ENCODE data around the gene FXN.
"Not testable (repeated sequence)": the region's sequence is repeated elsewhere in the genome, so short reads cannot be mapped to it uniquely, and the experiment has no call there.

Gene FXN

DNA sequence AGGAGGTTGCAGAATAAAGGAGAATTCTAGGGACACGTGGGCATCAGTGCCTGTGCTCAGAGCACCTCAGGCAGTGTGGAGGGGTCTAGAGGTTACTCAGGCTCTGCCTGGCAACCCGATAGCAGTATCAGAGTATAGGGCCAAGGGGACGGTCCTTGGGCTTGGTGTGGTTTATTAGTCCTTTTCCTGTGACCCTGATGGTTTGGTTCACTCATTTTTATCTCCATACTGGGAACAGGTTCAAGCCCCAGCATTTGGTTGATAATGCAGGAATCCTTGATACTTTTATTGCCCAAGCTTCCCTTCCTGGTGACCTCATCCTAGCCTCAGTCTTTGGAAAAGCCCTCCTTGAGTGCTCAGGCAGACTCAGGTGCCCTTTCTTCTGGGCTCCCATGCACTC, 35.5 kb downstream of the FXN start:
- DNase-seq: no peak

- no peak for DNase-seq
Measured at GRCh38 chr9:69073103-69073502, 37.6 kb downstream of the FXN start.

- DNase-seq: no peak
Measured at GRCh38 chr9:69074801-69075200, 39.2 kb downstream of the FXN start.

- DNase-seq: no peak
Measured at GRCh38 chr9:69076550-69076949, 41.0 kb downstream of the FXN start.

GRCh38 chr9:69078069-69078468, 42.5 kb downstream of the FXN start:
- DNase-seq: no peak

DNA sequence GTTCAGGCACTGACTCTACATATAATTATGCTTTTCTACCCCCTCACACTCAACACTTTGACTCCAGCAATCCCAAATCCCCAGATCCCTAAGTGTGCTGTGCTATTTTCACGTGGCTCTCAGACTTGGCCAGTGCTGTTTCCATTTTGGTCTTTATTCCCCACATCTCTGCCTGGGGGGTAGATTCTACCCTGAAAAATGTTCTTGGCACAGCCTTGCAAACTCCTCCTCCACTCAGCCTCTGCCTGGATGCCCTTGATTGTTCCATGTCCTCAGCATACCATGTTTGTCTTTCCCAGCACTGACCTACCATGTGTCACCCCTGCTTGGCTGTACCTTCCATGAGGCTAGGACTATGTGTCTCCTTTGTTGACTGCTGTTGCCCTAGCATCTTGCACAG, 43.0 kb downstream of the FXN start:
- no peak for DNase-seq

- DNase-seq: no peak
Measured at GRCh38 chr9:69079186-69079585, 43.6 kb downstream of the FXN start.

DNA sequence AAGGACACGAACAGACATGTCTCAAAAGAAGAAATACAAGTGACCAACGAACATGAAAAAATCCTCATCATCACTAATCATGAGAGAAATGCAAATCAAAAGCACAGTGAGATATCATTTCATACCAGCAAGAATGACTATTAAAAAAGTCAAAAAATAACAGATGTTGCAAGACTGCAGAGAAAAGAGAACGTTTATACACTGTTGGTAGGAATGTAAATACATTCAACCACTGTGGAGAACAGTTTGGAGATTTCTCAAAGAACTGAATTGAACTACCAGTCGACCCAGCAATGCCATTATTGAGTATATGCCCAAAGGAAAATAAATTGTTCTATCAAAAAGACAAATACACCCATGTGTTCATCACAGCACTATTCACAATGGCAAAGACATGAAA, 45.7 kb downstream of the FXN start:
- DNase-seq: no peak

GRCh38 chr9:69083321-69083720, 47.8 kb downstream of the FXN start:
- no peak for DNase-seq

DNA sequence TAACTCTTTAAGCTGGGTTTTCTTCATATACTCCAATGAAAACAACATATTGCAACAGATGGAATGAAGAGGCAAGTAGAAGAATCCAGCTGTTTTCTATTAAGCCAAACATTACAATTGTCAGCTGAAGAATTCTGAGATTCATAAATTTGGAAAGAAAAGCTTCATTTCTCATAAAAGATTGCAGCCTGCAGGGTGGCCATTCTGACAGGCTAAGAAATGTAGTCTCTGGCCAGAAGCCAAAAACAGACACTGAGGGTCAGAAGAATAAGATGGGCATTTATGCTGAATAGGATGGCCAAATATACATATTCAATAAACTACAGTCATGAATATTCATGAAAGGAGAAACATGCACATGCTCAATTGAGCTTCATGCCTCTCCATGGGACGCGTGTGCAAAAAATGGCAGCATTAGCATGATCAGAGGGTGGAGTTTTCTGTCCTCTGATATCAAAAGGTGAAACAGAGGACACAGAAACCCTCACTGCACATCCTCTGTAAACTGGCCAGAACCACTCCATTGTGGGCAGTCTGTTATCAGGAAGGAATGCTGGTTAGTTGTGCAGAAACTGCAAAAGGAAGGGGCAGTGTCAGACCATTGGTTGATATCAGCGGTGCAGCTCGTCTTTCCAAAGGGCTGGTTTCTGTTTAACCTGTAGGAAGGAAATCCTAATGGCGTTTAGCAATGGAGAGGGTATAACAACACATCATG, 50.2 kb downstream of the FXN start:
- DNase-seq: no peak

- DNase-seq: no peak
Measured at GRCh38 chr9:69086312-69086711, 50.8 kb downstream of the FXN start.

DNA sequence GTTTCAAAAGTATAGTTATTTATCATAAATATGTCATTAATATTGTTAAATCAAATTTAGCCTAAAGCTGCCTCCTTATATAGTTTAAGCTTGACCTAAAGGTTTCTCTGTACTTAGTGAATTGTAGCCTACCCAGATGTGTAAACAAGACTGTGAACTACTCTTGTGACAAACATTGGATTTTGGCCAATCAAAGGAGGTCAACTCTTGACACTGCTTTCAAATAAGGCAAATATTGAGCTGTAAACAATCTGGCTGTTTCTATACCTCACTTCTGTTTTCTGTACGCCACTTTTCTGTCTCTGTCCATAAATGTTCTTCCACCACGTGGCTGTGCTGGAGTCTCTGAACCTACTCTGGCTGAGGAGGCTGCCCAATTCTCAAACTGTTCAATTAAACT, 51.2 kb downstream of the FXN start:
- no peak for DNase-seq

GRCh38 chr9:69089082-69089481, 53.5 kb downstream of the FXN start:
- no peak for DNase-seq

DNA sequence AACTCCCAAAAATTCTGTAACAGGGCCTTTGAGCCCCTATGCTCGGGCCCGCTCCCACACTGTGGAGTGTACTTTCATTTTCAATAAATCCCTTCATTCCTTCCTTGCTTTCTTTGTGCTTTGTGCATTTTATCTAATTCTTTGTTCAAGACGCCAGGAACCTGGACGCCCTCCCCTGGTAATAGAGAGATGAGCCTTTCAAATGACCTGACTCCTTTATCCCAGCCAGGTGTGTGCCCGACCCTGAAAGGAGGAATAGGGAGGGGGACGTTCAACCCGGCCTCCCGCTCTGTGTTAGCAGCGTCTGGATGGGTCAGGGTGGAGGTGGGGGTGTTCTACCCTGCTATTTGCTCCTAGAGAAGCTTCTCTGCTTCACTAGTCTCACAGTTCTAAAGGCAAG, 53.9 kb downstream of the FXN start:
- DNase-seq: no peak

DNA sequence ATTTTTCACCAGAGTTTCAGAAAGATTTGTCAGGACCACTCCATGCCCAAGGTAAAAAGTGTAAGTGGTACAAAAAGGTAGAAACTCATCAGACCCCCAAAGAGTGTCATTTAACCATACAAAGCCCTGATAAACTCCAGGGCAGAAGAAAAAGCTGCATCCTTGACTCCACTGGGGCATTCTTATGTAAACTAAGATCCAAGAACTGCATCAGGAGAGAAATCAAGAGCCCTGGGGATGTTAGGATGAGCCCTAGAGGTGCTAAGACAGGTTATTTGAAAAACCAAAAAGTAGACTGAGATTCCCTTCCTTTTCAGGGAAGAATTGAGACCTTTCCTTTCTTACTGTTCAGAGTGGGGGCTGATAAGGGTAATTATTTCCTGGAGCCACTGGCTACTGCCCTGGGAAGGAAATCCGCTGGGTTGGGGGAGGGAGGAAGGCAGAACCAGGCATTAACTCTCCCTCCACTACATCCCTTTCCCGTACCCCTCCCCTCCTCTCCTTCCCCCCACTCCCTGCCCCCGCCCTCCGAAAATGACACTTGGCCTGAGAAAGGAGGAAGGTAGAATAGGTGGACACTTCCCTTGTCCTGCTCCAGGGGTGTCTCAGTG, 54.7 kb downstream of the FXN start:
- DNase-seq: no peak

GRCh38 chr9:69090946-69091345, 55.4 kb downstream of the FXN start:
- no peak for DNase-seq

DNA sequence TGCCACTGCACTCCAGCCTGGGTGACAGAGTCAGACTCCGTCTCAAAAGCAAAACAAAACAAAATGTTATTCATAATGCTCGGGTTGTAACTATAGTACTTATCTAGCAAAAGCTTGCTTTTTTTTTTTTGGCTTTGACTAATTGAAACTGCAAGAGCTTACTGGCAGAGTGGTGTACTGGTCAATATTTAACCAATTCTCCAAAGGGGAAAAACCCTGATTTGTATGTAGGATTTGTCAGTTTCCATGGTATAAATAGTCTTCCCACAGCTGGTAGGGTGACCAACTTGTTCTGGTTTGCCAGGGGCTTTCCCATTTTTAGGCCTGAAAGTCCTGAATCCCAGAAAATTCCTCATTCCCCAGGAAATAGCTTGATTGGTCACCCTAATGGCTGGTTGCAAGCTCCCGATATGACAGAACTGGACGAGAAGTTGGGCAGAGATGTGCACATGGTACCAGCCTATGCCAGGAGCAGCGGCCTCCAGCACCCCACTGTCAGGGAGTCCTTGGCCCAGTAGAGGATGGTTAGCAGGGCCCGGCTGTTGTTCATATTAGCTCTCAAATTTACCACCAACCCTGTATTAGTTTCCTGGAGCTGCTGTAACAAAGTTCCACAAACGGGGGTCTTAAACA, 58.0 kb downstream of the FXN start:
- DNase-seq: no peak

DNA sequence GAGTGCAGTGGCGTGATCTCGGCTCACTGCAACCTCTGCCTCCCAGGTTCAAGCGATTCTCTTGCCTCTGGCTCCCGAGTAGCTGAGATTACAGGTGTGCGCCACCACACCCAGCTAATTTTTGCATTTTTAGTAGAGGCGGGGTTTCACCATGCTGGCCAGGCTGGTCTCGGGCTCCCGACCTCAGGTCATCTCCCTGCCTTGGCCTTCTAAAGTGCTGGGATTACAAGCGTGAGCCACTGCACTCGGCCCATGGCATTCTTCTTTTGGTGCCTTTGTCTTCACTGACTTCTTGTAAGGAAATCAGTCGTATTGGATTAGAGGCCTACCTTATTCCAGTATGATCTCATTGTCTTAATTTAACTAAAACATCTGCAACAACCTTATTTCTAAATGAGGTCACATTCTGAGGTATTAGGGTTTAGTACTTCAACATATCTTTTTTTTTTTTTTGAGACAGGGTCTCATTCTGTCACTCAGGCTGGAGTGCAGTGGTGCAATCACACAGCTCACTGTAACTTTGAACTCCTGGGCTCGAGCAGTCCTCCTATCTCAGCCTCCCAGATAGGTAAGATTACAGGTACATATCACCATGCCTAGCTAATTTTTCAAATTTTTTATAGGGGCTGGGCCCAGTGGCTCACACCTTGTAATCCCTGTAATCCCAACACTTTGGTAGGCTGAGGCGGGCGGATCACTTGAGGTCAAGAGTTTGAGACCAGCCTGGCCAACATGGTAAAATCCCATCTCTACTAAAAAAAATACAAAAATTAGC, 59.0 kb downstream of the FXN start:
- not testable (repeated sequence) for DNase-seq

DNA sequence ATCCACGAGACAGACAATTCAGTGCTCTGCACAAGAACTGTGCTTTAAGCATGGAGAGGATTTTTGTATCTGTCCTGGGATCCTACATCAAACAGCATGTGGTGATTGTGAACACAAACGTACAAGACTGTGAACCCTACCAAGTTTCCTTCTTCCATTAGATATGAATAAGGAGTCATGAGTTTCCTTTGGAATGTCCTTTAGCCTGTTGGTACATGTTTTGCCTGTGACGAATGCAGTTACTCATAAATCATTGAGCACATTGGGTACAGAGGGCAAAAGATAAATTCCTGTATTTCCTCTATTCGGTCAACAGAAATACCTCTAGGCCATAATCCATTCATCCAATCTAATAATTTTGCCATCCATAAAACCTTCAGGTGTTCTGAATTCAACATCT, 61.5 kb downstream of the FXN start:
- DNase-seq: no peak

GRCh38 chr9:69097923-69098593, 62.5 kb downstream of the FXN start:
- DNase-seq: no peak

DNA sequence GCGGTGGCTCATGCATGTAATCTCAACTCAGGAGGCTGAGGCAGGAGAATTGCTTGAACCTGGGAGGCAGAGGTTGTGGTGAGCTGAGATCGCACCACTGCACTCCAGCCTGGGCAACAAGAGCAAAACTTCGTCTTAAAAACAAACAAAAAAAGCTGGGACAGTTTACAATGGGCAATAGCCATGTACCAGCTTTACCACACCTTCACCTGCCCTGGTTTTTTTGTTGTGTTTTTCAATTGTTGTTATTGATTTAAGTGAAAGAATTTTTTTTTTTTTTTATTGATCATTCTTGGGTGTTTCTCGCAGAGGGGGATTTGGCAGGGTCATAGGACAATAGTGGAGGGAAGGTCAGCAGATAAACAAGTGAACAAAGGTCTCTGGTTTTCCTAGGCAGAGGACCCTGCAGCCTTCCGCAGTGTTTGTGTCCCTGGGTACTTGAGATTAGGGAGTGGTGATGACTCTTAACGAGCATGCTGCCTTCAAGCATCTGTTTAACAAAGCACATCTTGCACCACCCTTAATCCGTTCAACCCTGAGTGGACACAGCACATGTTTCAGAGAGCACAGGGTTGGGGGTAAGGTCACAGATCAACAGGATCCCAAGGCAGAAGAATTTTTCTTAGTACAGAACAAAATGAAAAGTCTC, 67.9 kb downstream of the FXN start:
- DNase-seq: not testable (repeated sequence)

DNA sequence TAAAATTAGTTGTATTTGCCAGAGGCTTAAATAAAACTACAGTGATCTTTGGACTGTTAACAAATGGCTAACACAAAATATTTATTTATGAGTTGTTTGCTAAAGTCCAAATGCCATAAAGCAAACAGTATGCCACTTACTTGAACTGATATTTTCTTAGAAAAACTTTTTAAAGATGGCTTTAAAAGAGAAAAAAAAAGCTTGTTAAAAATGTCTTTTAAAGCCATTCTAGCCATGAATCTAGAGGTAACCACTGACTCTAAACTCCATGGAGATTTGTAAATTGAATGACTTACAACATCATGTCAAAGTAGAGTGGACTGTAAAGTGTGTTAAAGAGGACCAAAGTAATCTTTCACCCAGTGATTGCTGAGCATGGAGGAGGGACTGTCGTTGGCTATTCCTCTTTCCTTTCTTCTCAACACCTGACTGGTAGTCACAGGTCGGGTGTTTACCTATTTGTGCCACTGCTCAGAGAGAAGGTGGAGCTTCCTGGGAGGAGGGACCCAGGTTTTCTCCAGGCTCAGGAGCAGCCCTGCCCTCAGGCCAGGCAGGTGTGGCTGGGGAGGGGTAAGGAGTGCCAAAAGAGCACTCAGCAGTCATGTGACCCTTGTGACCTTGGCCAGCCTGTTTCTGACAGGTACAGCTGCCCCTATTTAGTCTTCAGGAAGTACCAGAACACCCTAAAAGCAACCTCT, 69.4 kb downstream of the FXN start:
- no peak for DNase-seq

Measured in activated CD8-positive, alpha-beta memory T cell treated with anti-CD3 and anti-CD28 coated beads, Interleukin-2, amount 50 U/mL, for 4 hours (primary cell).